ENCODE data around the gene RAB25.
A peak's percentile ranks its signal among the peaks of the same experiment; 100 is the strongest.

GRCh38 chr1:156054500-156055280 lies 6.3 kb upstream of the RAB25 start, which contains the start of gene LAMTOR2:
- TF ChIP-seq TAF1 (IDR thresholded peaks at IDR 0.05; ENCODE audit: borderline replicate concordance, insufficient read depth, low read length) (peak; percentile 86), POLR2AphosphoS5 (IDR thresholded peaks at IDR 0.05; ENCODE audit: low read depth, low read length) (peak; percentile 85), REST (IDR thresholded peaks at IDR 0.05; ENCODE audit: insufficient read depth in 1 of 2, low read depth in 2 of 2, low read length in 2 of 2) (peak; percentile 37 to 61; a peak in 1 of 4 replicates), FOXP2 (optimal IDR thresholded peaks at IDR 0.05; ENCODE audit: borderline replicate concordance, extremely low read depth, extremely low read length, insufficient read depth) (peak; percentile 66), SIN3A (IDR thresholded peaks at IDR 0.05; ENCODE audit: borderline replicate concordance, insufficient read depth, low read length) (peak; percentile 92; the same call in 1 of the 2 replicates)

All from PFSK-1 (cell line).